ENCODE measurements around the gene RHCE. TPM values are rescaled to one million over a fixed set of nuclear protein-coding genes. Genes with fewer than 3 reads are reported as not detected.
"Not testable (repeated sequence)": the region's sequence is repeated elsewhere in the genome, so short reads cannot be mapped to it uniquely, and the experiment has no call there.

The RHCE gene
- polyA plus RNA-seq, 3 donors: 0.61 to 1.4 (median 1.3) TPM

GRCh38 chr1:25355841-25356395 is 64.7 kb downstream of the RHCE start:
- DNase-seq (ENCODE audit: low read depth in 3 of 3, low spot score in 2 of 3): no peak

- no peak for DNase-seq (ENCODE audit: low read depth in 3 of 3, low spot score in 2 of 3)
These were observed 71.0 kb downstream of the RHCE start for GRCh38 chr1:25349606-25350005.

GRCh38 chr1:25347556-25347955 is 73.1 kb downstream of the RHCE start:
- no peak for DNase-seq (ENCODE audit: low read depth in 3 of 3, low spot score in 2 of 3)

- DNase-seq (ENCODE audit: low read depth in 3 of 3, low spot score in 2 of 3): no peak
These were observed 76.8 kb downstream of the RHCE start for GRCh38 chr1:25343872-25344271.

- no peak for DNase-seq (ENCODE audit: low read depth in 3 of 3, low spot score in 2 of 3)
These were observed 77.8 kb downstream of the RHCE start for GRCh38 chr1:25342846-25343245.

DNA sequence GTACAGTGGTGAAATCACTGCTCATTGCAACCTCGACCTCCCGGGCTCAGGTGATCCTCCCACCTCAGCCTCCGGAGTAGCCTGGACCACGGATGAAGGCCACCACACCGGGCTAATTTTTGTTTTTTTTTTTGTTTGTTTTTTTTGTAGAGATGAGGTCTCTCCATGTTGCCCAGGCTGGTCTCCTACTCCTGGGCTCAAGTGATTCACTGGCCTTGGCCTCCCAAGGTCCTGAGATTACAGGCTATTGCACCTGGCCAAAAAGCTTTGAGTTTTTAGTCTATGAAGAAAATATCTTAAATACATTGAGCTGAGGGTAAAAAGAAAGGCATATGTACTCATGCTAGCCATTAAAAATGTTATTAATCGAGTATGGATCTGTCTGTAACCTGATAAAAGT is 78.9 kb downstream of the RHCE start:
- no peak for DNase-seq (ENCODE audit: low read depth in 3 of 3, low spot score in 2 of 3)

DNA sequence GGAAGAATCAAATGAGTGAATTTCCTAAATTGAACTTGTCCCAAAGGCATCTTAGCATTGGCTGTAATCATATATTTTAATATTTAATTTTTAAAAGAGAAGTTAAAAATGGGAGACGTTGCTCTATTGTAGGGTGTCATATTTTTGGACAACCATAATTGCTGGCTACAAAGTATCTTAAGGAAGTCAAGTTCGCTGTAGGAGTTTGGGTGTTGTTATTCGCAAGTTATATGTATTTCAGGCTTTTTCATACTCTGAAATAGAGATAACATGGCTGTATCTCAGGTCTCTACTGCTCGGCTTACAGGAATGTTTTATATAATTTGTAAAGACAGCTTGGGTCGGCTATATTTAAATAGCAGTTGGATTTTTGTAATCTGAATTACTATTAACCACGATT is 81.6 kb downstream of the RHCE start:
- DNase-seq (ENCODE audit: low read depth in 3 of 3, low spot score in 2 of 3): no peak

- peak; percentile 72 to 76 (median 75) for DNase-seq (ENCODE audit: low read depth in 3 of 3, low spot score in 2 of 3)
These were observed 82.2 kb downstream of the RHCE start, which contains the start of gene TMEM50A for GRCh38 chr1:25338188-25338981. TMEM50A (plus strand) TSS chr1:25338334; CDS start chr1:25340487, 2,153 bp downstream.

DNA sequence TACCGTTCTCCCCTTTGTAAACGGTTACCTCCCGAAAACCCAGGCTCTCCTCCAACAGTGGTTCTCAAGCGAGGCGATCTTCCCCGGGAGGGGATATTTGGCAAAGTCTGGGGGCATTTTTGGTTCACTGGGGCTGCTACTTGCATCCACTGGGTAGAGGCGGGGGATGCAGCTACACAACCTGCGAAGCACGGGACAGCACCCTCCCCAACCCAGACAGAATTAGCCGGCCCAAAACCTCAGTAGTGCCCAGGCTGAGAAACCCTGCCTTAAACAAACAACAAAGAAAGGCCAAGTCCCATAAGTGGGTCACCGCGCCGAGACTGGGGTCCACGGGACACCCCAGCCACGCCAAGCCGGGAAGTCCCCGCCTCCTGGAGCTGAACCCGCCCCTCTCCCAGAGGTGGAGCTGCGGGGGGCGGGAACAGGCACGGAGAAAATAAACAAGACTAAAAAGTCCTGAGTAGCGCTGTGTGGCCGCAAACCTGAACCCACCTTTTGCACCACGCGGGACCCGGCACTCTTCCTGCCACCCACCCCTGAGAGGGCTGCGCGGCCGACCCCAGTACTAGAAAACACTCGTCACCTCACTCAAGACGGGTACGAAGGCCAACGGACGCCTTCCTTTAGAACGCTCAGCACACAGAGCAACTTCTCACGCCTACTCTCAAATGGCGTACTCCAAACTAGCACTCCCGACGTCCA is 83.0 kb downstream of the RHCE start:
- not testable (repeated sequence) for DNase-seq (ENCODE audit: low read depth in 3 of 3, low spot score in 2 of 3)

GRCh38 chr1:25336922-25337354 is 83.7 kb downstream of the RHCE start:
- not testable (repeated sequence) for DNase-seq (ENCODE audit: low read depth in 3 of 3, low spot score in 2 of 3)

GRCh38 chr1:25329950-25330349 is 90.7 kb downstream of the RHCE start:
- DNase-seq (ENCODE audit: low read depth in 3 of 3, low spot score in 2 of 3): not testable (repeated sequence)

GRCh38 chr1:25329336-25329735 is 91.3 kb downstream of the RHCE start:
- not testable (repeated sequence) for DNase-seq (ENCODE audit: low read depth in 3 of 3, low spot score in 2 of 3)

DNA sequence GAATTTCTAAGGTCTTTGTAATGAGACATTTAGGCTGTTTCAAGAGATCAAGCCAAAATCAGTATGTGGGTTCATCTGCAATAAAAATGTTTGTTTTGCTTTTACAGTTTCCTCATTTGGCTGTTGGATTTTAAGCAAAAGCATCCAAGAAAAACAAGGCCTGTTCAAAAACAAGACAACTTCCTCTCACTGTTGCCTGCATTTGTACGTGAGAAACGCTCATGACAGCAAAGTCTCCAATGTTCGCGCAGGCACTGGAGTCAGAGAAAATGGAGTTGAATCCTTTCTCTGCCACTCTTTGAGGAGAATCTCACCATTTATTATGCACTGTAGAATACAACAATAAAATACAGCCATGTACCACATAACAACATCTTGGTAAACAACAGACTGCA is 91.8 kb downstream of the RHCE start:
- DNase-seq (ENCODE audit: low read depth in 3 of 3, low spot score in 2 of 3): not testable (repeated sequence)

DNA sequence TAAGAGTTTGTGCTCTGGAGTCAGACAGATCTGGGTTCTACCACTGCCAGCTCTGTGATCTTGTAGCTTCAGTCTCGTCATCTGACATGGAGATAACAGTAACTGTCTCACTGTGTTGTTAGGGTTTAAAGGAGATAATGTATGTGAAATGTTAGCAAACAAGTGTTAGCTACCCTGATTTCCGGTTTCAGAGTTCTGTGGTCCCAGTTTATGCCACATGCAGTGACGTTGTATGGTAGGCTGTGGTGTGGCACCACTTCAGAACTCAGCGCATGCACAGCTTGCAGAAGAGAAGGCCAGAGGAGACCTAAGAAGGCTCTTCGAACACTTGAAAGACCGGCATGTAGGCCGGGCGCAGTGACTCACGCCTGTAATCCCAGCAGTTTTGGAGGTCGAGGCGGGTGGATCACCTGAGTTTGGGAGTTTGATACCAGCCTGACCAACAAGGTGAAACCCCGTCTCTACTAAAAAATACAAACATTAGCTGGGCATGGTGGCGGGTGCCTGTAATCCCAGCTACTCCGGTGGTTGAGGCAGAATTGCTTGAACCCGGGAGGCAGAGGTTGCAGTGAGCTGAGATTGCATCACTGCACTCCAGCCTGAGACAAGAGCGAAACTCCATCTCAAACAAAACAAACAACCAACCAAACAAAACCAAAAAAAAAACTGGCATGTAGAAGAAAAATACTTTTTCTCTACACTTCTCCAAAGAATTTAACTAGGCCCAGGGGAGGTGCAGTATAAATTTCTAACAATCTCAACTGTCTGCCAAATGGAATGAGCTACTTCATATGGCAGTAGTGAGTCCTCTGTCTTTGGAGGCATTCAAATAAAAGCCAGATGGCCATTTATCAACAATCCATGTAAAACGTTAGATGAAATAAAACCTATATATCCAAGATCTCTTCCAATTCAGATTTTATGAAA is 92.5 kb downstream of the RHCE start:
- DNase-seq (ENCODE audit: low read depth in 3 of 3, low spot score in 2 of 3): not testable (repeated sequence)

DNA sequence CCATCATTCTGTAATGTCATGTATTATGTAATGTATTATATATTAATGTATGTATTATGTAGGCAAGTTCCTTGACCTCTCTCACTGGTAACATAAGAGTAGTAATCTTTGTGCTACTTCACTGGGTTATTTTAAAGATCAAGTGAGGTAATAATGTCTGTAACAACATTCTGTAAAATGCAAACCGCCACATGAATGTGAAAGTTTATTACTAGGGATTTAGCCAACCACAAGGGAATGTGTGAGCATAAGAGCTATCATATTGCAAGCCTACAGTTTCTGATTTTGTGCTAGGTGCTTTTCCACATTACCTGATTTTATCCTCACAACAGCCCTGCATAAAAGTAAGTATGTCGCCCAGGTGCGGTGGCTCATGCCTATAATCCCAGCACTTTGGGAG is 96.2 kb downstream of the RHCE start:
- not testable (repeated sequence) for DNase-seq (ENCODE audit: low read depth in 3 of 3, low spot score in 2 of 3)

DNA sequence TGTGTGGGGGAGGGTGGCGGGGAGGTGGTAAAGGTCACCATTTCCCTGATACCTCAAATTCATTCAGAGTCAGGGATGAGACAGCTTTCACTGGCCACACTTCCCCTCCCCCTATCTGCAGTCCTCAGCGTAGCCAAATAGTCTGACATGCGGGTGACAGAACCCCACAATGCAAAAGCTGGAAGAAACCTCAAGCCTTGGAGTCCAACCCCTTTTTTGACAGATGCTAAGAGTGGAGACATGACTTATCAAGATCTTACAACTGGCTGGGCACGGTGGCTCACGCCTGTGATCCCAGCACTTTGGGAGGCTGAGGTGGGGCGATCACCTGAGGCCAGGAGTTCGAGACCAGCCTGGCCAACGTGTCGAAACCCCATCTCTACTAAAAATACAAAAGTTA is 98.5 kb downstream of the RHCE start:
- DNase-seq (ENCODE audit: low read depth in 3 of 3, low spot score in 2 of 3): not testable (repeated sequence)

DNA sequence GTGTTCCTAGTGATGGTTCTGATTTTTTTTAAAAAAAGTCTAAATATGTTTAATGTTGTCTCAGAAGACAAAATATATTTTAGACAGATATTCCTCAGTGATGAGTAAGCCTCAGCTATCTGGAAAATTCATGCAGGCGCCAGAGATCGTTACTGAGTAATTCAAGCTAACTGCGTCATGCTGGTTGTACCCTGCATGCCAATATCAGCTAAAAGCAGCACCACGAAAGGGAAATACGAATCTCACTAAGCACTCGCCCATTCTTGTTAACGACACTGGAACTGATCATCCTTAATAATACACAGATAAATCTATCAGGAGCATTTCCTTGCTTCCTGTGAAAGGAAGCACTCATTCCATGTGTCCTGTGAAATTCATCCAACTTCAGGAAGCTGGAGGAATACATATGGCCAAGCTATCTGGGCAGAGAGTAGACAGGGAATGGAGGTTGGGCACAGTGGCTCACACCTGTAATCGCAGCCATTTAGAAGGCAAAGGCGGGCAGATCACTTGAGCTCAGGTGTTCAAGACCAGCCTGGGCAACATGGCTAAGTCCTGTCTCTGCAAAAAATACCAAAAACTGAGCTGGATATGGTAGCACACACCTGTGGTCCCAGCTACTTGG is 100.2 kb downstream of the RHCE start:
- DNase-seq (ENCODE audit: low read depth in 3 of 3, low spot score in 2 of 3): not testable (repeated sequence)

- DNase-seq (ENCODE audit: low read depth in 3 of 3, low spot score in 2 of 3): not testable (repeated sequence)
These were observed 107.7 kb downstream of the RHCE start for GRCh38 chr1:25312806-25313470.
